Astrocyte (in vitro differentiated cells and primary cell): ENCODE data around the gene CD82. TPM values are rescaled to one million over a fixed set of nuclear protein-coding genes. Genes with fewer than 3 reads are reported as not detected.

Experiments used
- DNase-seq: peaks from one replicate; pipeline ENCODE4 v3.0.0-alpha.2; 2010; ENCODE audit warnings: low read depth
- FAIRE-seq: peaks from 2 replicates; lab custom pipeline; 2011; peaks lifted over from hg19 to GRCh38; lab: Jason Lieb, UNC
- H2AFZ ChIP-seq: 2 replicates; pipeline ENCODE4 v1.6.0; 2012; ENCODE audit warnings: low read depth, low read length, inconsistent platforms
- H3K27ac ChIP-seq: 2 replicates; pipeline ENCODE4 v1.5.1; 2011; ENCODE audit warnings: low read depth, low read length, inconsistent platforms
- H3K27me3 ChIP-seq: 2 replicates; pipeline ENCODE4 v1.6.0; 2011; ENCODE audit warnings: low read length, inconsistent platforms; ENCODE audit not compliant: insufficient read depth
- H3K36me3 ChIP-seq: 2 replicates; pipeline ENCODE4 v1.5.1; 2011; ENCODE audit warnings: low read length, inconsistent platforms; ENCODE audit not compliant: insufficient read depth
- H3K4me1 ChIP-seq: 2 replicates; pipeline ENCODE4 v1.5.1; 2011; ENCODE audit warnings: low read length, inconsistent platforms; ENCODE audit not compliant: insufficient read depth
- H3K4me2 ChIP-seq: 2 replicates; pipeline ENCODE4 v1.6.0; 2012; ENCODE audit warnings: low read length, inconsistent platforms
- H3K4me3 ChIP-seq: 2 replicates; pipeline ENCODE4 v1.5.1; 2011; ENCODE audit warnings: low read depth, mild to moderate bottlenecking, low read length, inconsistent platforms; ENCODE audit not compliant: insufficient read depth
- H3K79me2 ChIP-seq: 2 replicates; pipeline ENCODE4 v1.6.0; 2012; ENCODE audit warnings: mild to moderate bottlenecking, low read length, inconsistent platforms; ENCODE audit not compliant: insufficient read depth
- H3K9ac ChIP-seq: 2 replicates; pipeline ENCODE4 v1.6.0; 2012; ENCODE audit warnings: mild to moderate bottlenecking, low read length, inconsistent platforms
- H3K9me3 ChIP-seq: 2 replicates; pipeline ENCODE4 v1.5.1; 2012; ENCODE audit warnings: low read depth, mild to moderate bottlenecking, low read length, inconsistent platforms; ENCODE audit not compliant: insufficient read depth
- H4K20me1 ChIP-seq: 2 replicates; pipeline ENCODE4 v1.6.0; 2012; ENCODE audit warnings: low read length, inconsistent platforms; ENCODE audit not compliant: insufficient read depth
- H3K27ac Mint-ChIP-seq: one replicate; pipeline ENCODE4 v1.8.0; 2021; ENCODE audit warnings: mild to moderate bottlenecking, mixed read lengths; ENCODE audit not compliant: unreplicated experiment
- H3K27me3 Mint-ChIP-seq: one replicate; pipeline ENCODE4 v1.8.0; 2021; ENCODE audit warnings: low read depth, mixed read lengths; ENCODE audit not compliant: unreplicated experiment
- H3K36me3 Mint-ChIP-seq: one replicate; pipeline ENCODE4 v1.8.0; 2021; ENCODE audit warnings: low read depth, mixed read lengths; ENCODE audit not compliant: unreplicated experiment
- H3K4me1 Mint-ChIP-seq: one replicate; pipeline ENCODE4 v1.8.0; 2021; ENCODE audit warnings: low read depth, mixed read lengths; ENCODE audit not compliant: unreplicated experiment
- H3K4me3 Mint-ChIP-seq: one replicate; pipeline ENCODE4 v1.8.0; 2021; ENCODE audit warnings: mild to moderate bottlenecking, moderate library complexity, mixed read lengths; ENCODE audit not compliant: unreplicated experiment
- H3K9me3 Mint-ChIP-seq: one replicate; pipeline ENCODE4 v1.8.0; 2021; ENCODE audit warnings: mild to moderate bottlenecking, mixed read lengths; ENCODE audit not compliant: unreplicated experiment
- CTCF ChIP-seq: IDR thresholded peaks from 2 replicates; pipeline ENCODE4 v1.5.1; 2011; ENCODE audit warnings: low read depth, mild to moderate bottlenecking, inconsistent platforms, low read length, moderate library complexity; ENCODE audit not compliant: insufficient read depth
- EZH2 ChIP-seq: IDR thresholded peaks from 2 replicates; pipeline ENCODE4 v1.6.1; 2012; ENCODE audit warnings: mild to moderate bottlenecking, low read length, inconsistent platforms; ENCODE audit not compliant: insufficient read depth
- total RNA-seq: library from RNA; stranded (reverse); gene quantifications from 2 replicates; pipeline ENCODE4 v1.2.1, GENCODE V29; 2021

Gene CD82
- total RNA-seq, 1 donor from 2014 or later: 74.5 TPM

- peaks cover 10% of the 10 kb centered on the region for H3K36me3 Mint-ChIP-seq
- FAIRE-seq (no peak), DNase-seq (no peak)
- Histone ChIP-seq H3K27ac (no peak overlapping the region), H3K9ac (no peak overlapping the region), H3K4me1 (peaks cover 58% of the 10 kb centered on the region), H3K4me2 (no peak overlapping the region), H2AFZ (no peak overlapping the region), H3K79me2 (no peaks in the 10 kb centered on the region), H3K9me3 (no peaks in the 10 kb centered on the region), H4K20me1 (peaks cover 3% of the 10 kb centered on the region), H3K36me3 (no peaks in the 10 kb centered on the region), H3K4me3 (no peak overlapping the region), H3K27me3 (no peaks in the 10 kb centered on the region)
- H3K4me1 Mint-ChIP-seq: peaks cover 73% of the 10 kb centered on the region
- H3K9me3 Mint-ChIP-seq: no peaks in the 10 kb centered on the region
- TF ChIP-seq EZH2 (no peak), CTCF (no peak)
- H3K27ac Mint-ChIP-seq: no peak overlapping the region
- H3K27me3 Mint-ChIP-seq: no peaks in the 10 kb centered on the region
- no peak overlapping the region for H3K4me3 Mint-ChIP-seq
Observed at GRCh38 chr11:44571871-44572270, 6.4 kb downstream of the CD82 start.

- Histone ChIP-seq H3K4me2 (no peak overlapping the region), H4K20me1 (peaks cover 3% of the 10 kb centered on the region), H3K27me3 (no peaks in the 10 kb centered on the region), H2AFZ (no peak overlapping the region), H3K4me1 (peaks cover 58% of the 10 kb centered on the region), H3K36me3 (no peaks in the 10 kb centered on the region), H3K79me2 (no peaks in the 10 kb centered on the region), H3K9ac (no peak overlapping the region), H3K9me3 (no peaks in the 10 kb centered on the region), H3K27ac (no peak overlapping the region), H3K4me3 (no peak overlapping the region)
- Mint-ChIP-seq H3K9me3 (no peaks in the 10 kb centered on the region), H3K27ac (no peak overlapping the region), H3K4me1 (peaks cover 67% of the 10 kb centered on the region), H3K4me3 (no peak overlapping the region), H3K36me3 (peaks cover 9% of the 10 kb centered on the region), H3K27me3 (no peaks in the 10 kb centered on the region)
- no peak for DNase-seq
- TF ChIP-seq EZH2: no peak
- TF ChIP-seq CTCF: no peak
- FAIRE-seq: no peak
Observed at GRCh38 chr11:44572436-44572835, 7.0 kb downstream of the CD82 start.

- no peak for FAIRE-seq
- no peaks in the 10 kb centered on the region for H3K79me2 ChIP-seq
- no peaks in the 10 kb centered on the region for H3K9me3 Mint-ChIP-seq
- no peaks in the 10 kb centered on the region for H3K9me3 ChIP-seq
- no peak overlapping the region for H3K4me2 ChIP-seq
- H3K36me3 ChIP-seq: no peaks in the 10 kb centered on the region
- no peak overlapping the region for H3K4me3 Mint-ChIP-seq
- no peak overlapping the region for H3K9ac ChIP-seq
- H4K20me1 ChIP-seq: peaks cover 3% of the 10 kb centered on the region
- no peak for DNase-seq
- no peaks in the 10 kb centered on the region for H3K27me3 Mint-ChIP-seq
- H3K27ac ChIP-seq: no peak overlapping the region
- H2AFZ ChIP-seq: no peak overlapping the region
- TF ChIP-seq CTCF (no peak), EZH2 (no peak)
- no peaks in the 10 kb centered on the region for H3K27me3 ChIP-seq
- H3K36me3 Mint-ChIP-seq: peaks cover 6% of the 10 kb centered on the region
- H3K4me3 ChIP-seq: no peak overlapping the region
- H3K27ac Mint-ChIP-seq: peak overlapping the region; percentile 38
- H3K4me1 ChIP-seq: peaks cover 56% of the 10 kb centered on the region
- H3K4me1 Mint-ChIP-seq: peaks cover 63% of the 10 kb centered on the region
Observed at GRCh38 chr11:44572884-44573283, 7.4 kb downstream of the CD82 start.
